OCI-M2 (cell line): Measurements from ENCODE around the gene TRRAP.
"Not testable (repeated sequence)": the region's sequence is repeated elsewhere in the genome, so short reads cannot be mapped to it uniquely, and the experiment has no call there.

Experiments
- DNase-seq: peaks from one replicate; lab custom pipeline; 2025; ENCODE audit not compliant: unreplicated experiment; lab: John Stamatoyannopoulos, UW

TRRAP gene

DNA sequence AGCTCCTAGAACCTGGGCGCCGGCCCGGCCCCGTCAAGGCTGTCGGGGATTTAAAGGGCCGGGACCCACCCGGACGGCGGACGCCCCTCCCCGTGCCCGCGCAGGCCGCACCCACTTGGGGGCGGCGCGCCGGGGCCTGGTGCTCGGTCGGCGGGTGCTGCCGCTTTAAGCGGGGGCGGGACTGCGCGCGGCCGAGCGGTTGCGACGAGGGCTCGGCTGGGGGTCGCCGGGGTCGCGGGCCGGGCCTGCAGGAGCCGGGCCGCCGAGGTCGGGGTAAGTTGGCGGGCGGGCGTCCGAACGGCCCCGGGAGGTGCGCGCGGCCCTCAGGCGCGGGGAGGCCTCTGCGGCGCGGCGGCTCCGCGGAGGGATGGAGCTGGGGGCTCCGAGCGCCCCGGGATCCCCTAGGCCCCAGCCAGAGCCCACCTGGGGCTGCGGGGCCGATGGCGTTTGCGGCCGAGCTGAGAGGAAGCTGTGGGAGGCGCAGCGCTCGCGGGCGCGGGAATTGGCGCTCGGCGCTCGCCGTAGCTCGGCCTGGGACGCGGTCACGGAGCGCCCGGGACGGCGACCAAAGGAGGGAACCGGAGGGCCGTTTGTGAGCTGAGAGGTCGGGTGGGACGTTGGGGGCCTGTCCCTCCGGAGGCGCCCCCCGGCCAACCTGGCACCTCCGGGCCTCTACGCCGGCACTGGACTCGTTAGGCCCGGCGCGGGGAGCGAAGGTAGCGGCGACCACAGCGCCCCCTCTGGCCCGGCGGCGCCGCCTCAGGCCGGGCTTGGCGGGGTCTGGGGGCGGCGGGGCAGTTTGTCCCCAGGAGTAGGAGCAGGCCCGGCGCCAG, at the start of gene TRRAP:
Gene TRRAP (plus strand): TSS at position 168 of the 833 bp plus-strand sequence. CDS start 2,619 bp downstream, outside the sequence.
- no peak for DNase-seq

- no peak for DNase-seq
These were observed 47.3 kb upstream of the TRRAP start for GRCh38 chr7:98830972-98831548.

DNA sequence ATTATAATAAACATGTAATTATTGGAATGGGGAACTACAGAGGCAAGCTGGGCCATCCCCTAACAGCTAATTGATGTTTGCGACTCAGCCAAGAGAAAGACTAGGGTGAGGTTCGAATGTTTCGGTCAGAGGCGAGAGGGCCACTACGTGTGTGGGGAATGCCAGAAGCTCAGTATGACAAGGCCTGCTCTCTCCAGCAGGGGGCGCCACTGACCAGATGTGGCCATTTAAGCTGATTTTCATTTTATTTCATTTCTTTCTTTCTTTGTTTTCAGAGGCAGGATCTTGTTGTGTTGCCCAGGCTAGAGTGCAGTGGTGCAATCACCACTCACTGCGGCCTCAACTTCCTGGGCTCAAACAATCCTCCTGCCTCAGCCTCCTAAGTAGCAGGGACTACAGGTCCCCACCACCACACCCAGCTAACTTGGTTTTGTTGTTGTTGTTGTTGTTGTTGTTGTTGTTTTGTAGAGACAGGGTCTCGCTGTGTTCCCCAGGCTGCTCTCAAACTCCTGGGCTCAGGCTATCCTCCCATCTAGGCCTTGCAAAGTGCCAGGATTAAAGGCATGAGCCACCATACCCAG, 46.6 kb upstream of the TRRAP start:
- no peak for DNase-seq

DNA sequence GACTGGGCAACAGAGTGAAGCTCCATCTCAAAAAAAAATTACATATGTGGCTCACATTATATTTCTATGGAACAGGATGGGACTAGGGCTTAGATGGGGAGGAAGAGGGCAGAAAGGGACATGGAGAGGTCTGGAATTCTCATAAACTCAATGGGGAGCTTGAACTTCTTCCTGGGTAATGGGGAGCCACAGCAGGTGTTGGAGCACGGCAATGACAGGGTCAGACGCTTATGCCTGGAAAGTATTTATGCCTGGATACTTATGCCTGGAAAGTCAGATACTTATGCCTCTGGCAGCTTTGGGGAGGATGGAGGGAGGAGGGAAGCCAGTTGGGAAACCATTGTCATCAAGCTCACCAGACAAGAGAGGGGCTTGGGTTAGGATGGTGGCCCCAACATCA, 45.3 kb upstream of the TRRAP start:
- DNase-seq = no peak

DNA sequence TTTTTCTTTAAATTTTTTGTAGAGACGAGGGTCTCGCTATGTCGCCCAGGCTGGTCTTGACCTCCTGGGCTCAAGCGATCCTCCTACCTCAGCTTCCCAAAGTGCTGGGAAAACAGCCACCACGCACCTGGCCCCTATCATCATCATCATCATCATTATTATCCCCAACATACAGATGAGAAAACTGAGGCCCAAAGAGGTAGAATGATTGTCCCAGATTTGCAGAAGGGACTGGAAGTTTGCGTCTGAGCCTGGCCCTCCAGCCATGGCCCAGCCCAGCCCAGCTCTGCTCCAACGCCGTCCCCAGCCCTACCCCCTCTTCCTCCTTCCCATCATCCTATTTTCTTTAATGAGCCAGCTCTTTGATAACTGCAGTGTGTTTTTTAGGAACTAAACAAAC, 43.4 kb upstream of the TRRAP start:
- no peak for DNase-seq

DNA sequence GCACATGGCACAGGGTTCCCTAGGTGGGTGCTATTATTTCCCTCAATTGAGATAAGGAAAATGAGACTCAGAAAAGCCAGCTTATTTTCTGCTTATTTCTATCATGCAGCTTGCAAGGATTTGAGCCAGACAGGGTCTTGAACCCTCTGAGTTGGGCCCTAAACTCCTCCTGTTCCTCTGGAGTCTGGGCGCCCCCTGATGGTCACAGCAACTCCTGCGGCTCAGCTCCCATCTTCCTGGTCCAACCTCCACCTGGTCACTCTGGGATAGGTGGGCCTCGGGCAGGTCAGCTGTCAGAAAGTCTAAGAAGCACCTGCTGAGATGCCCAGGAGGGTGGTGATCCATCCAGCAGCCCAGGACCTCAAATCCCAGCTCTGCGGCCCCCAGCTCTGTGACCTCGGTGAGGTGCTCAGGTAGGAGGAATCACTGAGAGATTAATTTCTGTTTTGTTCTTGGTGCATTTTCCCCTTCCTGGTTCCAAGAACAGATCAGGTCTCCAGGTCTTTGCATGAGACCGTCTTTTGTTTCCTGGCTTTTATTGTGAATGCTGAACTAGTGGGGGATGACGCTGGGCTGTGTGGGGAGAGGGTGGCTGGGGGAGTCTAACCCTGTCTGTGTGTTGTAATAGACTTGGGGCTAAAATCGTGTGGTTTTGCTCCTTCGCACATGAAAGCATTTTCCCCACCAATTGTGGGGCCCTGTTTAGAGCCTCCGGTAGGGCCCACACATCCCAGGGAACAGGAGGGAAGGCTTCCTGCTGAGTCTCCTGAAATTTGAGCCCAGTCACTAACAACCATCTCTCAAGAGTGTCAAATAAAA, 41.3 kb upstream of the TRRAP start:
- no peak for DNase-seq

- no peak for DNase-seq
These were observed 40.7 kb upstream of the TRRAP start for GRCh38 chr7:98837630-98837972.

- no peak for DNase-seq
These were observed 38.2 kb upstream of the TRRAP start for GRCh38 chr7:98840096-98840495.

- no peak for DNase-seq
These were observed 37.6 kb upstream of the TRRAP start for GRCh38 chr7:98840722-98841121.

DNA sequence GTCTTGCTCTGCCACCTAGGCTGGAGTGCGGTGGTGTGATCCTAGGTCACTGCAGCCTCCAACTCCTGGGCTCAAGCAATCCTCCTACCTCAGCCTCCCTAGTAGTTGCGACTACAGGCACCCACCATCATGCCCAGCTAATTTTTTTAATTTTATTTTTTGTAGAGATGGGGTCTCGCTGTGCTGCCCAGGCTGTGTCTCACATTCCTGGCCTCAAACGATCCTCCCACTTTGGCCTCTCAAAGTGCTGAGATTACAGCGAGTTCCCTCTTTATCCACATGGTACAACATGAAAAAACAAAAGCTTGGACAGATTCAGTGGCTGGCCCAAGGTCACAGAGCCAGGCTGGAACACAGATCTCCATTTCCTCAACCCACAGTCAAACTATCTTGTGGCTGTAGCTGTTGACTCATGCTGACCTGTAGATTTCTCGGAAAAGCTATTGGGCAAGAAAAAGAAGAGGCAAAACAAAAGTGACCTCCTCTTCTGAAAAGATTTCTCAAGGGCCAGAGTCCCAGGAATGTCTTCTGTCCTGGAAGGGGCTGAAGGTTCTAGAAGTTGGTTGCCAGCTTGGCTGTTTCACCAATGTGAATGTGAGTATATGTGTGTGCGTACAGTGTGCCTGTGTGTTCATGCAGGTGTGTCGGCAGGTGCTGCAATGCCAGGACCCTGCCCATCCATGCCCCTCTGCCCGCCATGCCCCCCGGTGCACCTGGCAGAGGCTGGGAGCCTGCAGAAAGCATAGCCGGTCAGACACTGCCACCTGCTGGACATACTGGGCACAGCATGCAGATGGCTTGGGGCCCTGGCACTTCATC, 36.9 kb upstream of the TRRAP start:
- DNase-seq = no peak

- DNase-seq = not testable (repeated sequence)
These were observed 35.8 kb upstream of the TRRAP start for GRCh38 chr7:98842552-98842951.

DNA sequence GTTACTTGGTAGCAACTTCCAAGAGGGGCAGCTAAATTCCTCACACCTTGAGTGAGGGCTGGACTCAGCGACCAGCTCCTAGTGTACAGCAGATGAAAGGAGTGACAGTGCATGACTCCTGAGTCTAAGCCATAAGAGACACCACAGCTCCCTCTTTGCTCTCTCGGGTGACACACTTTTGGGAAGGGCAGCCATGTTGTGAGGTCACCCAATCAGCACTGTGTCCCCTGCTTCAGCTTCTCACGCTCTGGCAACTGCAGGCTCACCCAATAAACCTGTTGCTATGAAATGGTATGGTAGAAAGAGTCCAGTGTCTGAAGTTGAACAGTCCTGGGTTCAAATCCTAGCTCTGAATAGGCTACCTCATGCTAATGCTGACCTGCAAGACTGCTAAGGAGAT, 29.4 kb upstream of the TRRAP start:
- no peak for DNase-seq

DNA sequence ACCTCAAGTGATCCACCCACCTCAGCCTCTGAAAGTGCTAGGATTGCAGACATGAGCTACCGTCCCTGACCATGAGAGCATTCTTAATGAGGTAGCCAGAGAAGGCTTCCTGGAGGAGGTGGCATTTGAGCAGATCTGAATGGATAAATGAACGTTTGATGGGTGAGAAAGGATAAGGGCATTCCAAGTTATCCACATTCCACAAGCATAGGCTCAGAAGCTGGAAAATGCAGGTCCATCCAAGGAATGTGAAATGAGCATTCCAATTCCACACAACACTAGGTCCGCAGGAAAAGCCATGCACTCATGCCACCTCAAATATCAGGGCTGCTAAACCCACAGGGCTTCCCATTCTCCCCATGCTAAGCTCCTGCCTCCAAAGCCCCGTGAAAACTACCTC, 25.5 kb upstream of the TRRAP start:
- DNase-seq = no peak

DNA sequence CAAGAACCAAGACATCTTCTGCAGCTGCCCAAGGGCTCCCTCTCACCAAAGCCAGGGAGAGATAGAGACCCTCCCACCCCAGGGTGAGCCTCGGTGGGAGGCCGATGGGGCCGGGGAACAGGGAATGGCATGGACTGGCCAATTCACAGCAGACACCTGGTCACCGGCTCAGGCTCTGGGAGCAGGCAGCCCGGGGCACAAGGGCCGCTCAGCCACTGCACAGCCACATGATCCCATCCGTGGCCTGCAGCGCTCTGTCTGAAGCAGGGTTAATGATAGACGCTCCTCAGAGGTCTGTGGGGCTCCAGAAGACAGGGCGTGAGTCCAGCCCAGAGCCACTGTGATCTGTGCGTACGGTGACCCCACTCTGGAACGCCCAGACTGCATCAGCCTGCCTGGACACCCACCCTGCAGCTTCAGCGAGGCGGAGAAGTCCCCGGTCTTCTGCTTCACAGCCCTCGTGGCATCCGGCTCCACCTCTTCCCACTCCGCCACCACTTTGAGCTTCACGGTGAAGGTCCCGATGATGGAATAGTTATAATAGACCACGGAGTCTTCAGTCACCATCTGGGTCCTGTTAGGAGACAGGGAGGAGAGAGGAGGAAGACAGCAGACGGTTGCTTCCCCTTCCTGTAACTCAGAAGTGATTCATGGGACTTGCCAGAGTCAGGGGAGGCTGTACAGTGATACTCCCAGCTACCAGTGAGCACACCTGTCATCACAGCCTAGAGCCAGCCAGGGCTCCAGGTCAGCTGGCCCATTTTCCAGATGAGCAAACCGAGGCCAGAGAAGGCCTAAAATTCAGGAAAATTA, 22.5 kb upstream of the TRRAP start:
- no peak for DNase-seq

DNA sequence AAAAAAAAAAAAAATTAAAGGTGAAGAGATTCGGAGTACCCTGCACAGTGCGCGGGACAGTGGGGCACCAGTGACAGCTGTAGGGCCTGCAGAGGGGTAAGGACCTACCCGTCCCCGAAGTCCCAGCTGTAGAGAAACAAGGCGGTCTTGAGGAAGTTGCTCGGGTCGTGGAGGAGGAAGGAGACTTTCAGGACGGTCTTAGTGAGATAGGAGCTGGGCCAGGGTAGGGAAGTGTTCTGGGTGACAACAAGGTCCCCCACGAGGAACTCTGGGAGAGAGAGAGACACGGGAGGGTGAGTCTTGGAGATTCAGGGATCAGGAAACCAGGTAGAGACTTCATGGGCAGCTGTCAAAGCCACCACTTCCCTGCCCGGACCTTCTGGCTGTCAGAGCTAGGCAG, 18.3 kb upstream of the TRRAP start:
- no peak for DNase-seq

- no peak for DNase-seq
These were observed 16.1 kb upstream of the TRRAP start for GRCh38 chr7:98862203-98862602.

GRCh38 chr7:98862716-98863420, 15.5 kb upstream of the TRRAP start:
- no peak for DNase-seq

DNA sequence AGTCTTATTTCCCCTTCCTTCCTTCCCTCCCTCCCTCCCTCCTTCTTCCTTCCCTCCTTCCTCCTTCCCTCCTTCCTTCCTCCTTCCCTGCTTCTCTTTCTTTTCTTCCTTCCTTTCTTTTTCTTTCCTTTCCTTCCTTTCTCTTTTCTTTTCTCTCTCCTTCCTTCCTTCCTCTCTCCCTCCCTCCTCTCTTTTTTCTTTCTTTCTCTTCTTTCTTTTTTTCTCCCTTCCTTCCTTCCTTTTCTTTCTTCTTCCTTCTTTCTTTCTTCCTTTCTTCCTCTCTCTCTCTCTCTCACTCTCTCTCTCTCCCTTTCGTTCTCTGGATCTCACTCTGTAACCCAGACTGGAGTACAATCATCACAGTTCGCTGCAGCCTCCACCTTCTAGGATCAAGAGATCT, 14.7 kb upstream of the TRRAP start:
- no peak for DNase-seq

DNA sequence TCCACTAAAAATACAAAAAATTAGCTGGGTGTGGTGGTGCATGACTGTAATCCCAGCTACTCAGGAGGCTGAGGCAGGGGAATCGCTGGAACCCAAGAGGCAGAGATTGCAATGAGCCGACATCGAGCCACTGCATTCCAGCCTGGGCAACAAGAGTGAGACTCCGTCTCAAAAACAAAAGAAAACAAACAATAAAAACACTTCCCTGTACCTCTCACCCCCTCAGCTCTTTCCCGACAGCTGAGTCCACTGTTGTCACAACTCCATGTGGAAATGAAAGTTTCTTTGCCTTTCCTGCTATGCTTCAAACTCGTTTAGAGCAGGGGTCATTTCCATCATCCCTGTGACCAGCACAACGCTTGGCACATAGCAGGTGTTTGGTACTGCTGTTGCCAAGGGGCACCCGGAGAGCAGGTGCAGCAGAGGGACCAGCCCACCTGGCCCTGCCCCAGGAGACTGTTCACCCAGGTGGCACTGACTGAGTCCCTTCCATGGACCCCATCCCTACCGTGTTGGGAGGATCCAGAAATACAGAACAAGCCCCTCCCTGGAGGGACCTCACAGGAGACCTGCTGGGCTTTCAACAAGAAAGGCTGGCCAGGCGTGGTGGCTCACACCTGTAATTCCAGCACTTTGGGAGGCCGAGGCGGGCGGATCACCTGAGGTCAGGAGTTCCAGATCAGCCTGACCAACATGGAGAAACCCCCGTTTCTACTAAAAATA, 13.4 kb upstream of the TRRAP start:
- no peak for DNase-seq
